Neural crest cell (in vitro differentiated cells): ENCODE data around the gene ATP6V1A. TPM values are rescaled to one million over a fixed set of nuclear protein-coding genes. Genes with fewer than 3 reads are reported as not detected.

Experiments
- DNase-seq: peaks from one replicate; pipeline ENCODE4 v3.0.0; 2021; ENCODE audit warnings: low read depth, mixed read lengths, low spot score
- H3K27ac Mint-ChIP-seq: one replicate; pipeline ENCODE4 v1.8.0; 2021; ENCODE audit warnings: mild to moderate bottlenecking, mixed read lengths; ENCODE audit not compliant: unreplicated experiment
- H3K27me3 Mint-ChIP-seq: 2 replicates; pipeline ENCODE4 v1.8.0; 2021; ENCODE audit warnings: low read depth, mild to moderate bottlenecking, mixed read lengths
- H3K36me3 Mint-ChIP-seq: 2 replicates; pipeline ENCODE4 v1.8.0; 2021; ENCODE audit warnings: low read depth, mild to moderate bottlenecking, mixed read lengths
- H3K4me1 Mint-ChIP-seq: 2 replicates; pipeline ENCODE4 v1.8.0; 2021; ENCODE audit warnings: mixed read lengths
- H3K4me3 Mint-ChIP-seq: one replicate; pipeline ENCODE4 v1.8.0; 2021; ENCODE audit warnings: mild to moderate bottlenecking, mixed read lengths
- H3K9me3 Mint-ChIP-seq: 2 replicates; pipeline ENCODE4 v1.8.0; 2021; ENCODE audit warnings: mixed read lengths
- CTCF ChIP-seq: fragments of 200-600 bp; sonication (generic); conservative IDR thresholded peaks from 2 replicates; pipeline ENCODE4 v1.5.0; 2021; ENCODE audit warnings: antibody characterized with exemption, mild to moderate bottlenecking
- total RNA-seq: library from RNA; stranded (reverse); gene quantifications from 2 replicates; pipeline ENCODE4 v1.2.1, GENCODE V29; 2021

Gene ATP6V1A
- total RNA-seq, 1 donor from 2014 or later = 58.1 TPM

DNA sequence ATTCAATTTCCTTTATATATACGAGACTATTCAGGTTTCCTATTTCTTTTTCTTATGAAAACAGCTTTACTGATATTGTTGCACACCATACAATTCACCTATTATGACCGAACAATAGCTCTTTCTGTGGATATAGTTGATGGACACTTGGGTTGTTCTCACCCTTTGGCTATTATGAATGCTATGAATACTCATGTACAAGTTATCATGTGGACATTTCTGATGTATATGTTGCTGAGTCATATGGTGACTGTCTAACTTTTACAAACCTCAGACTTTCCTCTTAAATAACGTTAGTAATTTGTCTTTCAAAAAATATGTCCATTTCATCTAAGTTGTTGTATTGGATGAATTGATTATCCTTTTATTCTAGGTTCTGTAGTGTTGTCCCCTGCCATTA, 34.7 kb upstream of the ATP6V1A start:
- Mint-ChIP-seq H3K9me3 (peaks cover 3% of the 10 kb centered on the region), H3K4me1 (peaks cover 12% of the 10 kb centered on the region), H3K4me3 (no peak overlapping the region), H3K36me3 (peaks cover 3% of the 10 kb centered on the region), H3K27me3 (no peaks in the 10 kb centered on the region), H3K27ac (no peak overlapping the region)
- no peak for DNase-seq
- TF ChIP-seq CTCF = no peak

GRCh38 chr3:113714702-113715101, 32.1 kb upstream of the ATP6V1A start:
- H3K27me3 Mint-ChIP-seq = no peaks in the 10 kb centered on the region
- DNase-seq = no peak
- peaks cover 12% of the 10 kb centered on the region for H3K4me1 Mint-ChIP-seq
- TF ChIP-seq CTCF = no peak
- peaks cover 11% of the 10 kb centered on the region for H3K36me3 Mint-ChIP-seq
- H3K9me3 Mint-ChIP-seq = no peaks in the 10 kb centered on the region
- H3K27ac Mint-ChIP-seq = no peak overlapping the region
- H3K4me3 Mint-ChIP-seq = no peak overlapping the region

GRCh38 chr3:113717308-113717707, 29.5 kb upstream of the ATP6V1A start:
- Mint-ChIP-seq H3K36me3 (peaks cover 19% of the 10 kb centered on the region), H3K4me3 (no peak overlapping the region), H3K27ac (no peak overlapping the region), H3K9me3 (no peaks in the 10 kb centered on the region), H3K27me3 (no peaks in the 10 kb centered on the region), H3K4me1 (peaks cover 14% of the 10 kb centered on the region)
- TF ChIP-seq CTCF = no peak
- no peak for DNase-seq

GRCh38 chr3:113717818-113718217, 29.0 kb upstream of the ATP6V1A start:
- no peak overlapping the region for H3K4me3 Mint-ChIP-seq
- H3K27ac Mint-ChIP-seq = no peak overlapping the region
- no peaks in the 10 kb centered on the region for H3K27me3 Mint-ChIP-seq
- peaks cover 19% of the 10 kb centered on the region for H3K36me3 Mint-ChIP-seq
- DNase-seq = no peak
- H3K4me1 Mint-ChIP-seq = peaks cover 12% of the 10 kb centered on the region
- TF ChIP-seq CTCF = no peak
- no peaks in the 10 kb centered on the region for H3K9me3 Mint-ChIP-seq

DNA sequence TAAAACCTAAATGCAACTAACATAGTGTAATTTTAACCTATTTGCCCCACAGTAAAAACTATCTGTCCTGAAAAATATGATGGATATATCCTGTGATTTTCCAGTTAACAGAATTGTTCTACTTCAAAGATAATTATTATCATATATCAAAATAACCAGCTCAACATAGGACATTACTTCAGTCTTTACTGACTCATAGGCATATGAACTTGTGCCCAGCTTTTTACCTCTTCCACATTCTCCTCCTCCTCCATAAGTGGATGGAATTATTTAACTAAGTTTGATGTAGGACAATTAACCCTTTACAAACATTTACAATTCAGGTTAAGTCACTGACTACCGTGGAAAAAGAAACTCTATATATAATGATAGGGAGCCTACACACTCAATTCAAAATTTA, 27.5 kb upstream of the ATP6V1A start:
- H3K27ac Mint-ChIP-seq = no peak overlapping the region
- TF ChIP-seq CTCF = no peak
- H3K36me3 Mint-ChIP-seq = peaks cover 19% of the 10 kb centered on the region
- no peaks in the 10 kb centered on the region for H3K27me3 Mint-ChIP-seq
- H3K4me3 Mint-ChIP-seq = no peak overlapping the region
- H3K9me3 Mint-ChIP-seq = no peaks in the 10 kb centered on the region
- H3K4me1 Mint-ChIP-seq = peaks cover 12% of the 10 kb centered on the region
- no peak for DNase-seq

GRCh38 chr3:113719758-113720157, 27.1 kb upstream of the ATP6V1A start:
- no peak for TF ChIP-seq CTCF
- no peak overlapping the region for H3K27ac Mint-ChIP-seq
- DNase-seq = no peak
- H3K36me3 Mint-ChIP-seq = peaks cover 21% of the 10 kb centered on the region
- no peaks in the 10 kb centered on the region for H3K27me3 Mint-ChIP-seq
- no peak overlapping the region for H3K4me3 Mint-ChIP-seq
- no peaks in the 10 kb centered on the region for H3K9me3 Mint-ChIP-seq
- peaks cover 12% of the 10 kb centered on the region for H3K4me1 Mint-ChIP-seq
